Endothelial cell of umbilical vein (primary cell): ENCODE measurements around the gene ASB1. TPM values are rescaled to one million over a fixed set of nuclear protein-coding genes. Genes with fewer than 3 reads are reported as not detected.

Experiments
- BruUV-seq: library from RNA; stranded (reverse); fragments of 400-500 nt; replicated peaks from 2 replicates; lab custom pipeline; 2021; lab: Mats Ljungman, UMichigan
- CTCF ChIA-PET: fragments of 300-600, 350-600 bp; sonication (Branson Sonifier 250); formaldehyde crosslinking; loops from one replicate; lab custom pipeline; 2021; ENCODE audit warnings: antibody characterized with exemption, inconsistent platforms; lab: Charles Lee
- POLR2A ChIA-PET: fragments of 300-600, 350-600 bp; sonication (Branson Sonifier 250); formaldehyde crosslinking; loops from one replicate; lab custom pipeline; 2021; ENCODE audit warnings: antibody characterized with exemption, inconsistent platforms; lab: Charles Lee
- DNase-seq: peaks from one replicate; pipeline ENCODE4 v3.0.0-alpha.2; 2011; ENCODE audit warnings: low read depth, low spot score
- FAIRE-seq: peaks from 2 replicates; lab custom pipeline; 2011; peaks lifted over from hg19 to GRCh38; lab: Jason Lieb, UNC
- H2AFZ ChIP-seq: 2 replicates; pipeline ENCODE4 v1.6.0; 2012; ENCODE audit warnings: low read depth, low read length, control low read depth, inconsistent platforms
- H3K27ac ChIP-seq: 2 replicates; pipeline ENCODE4 v1.5.1; 2011; ENCODE audit warnings: low read depth, mild to moderate bottlenecking, control low read depth, low read length, moderate library complexity; ENCODE audit not compliant: insufficient read depth
- H3K27me3 ChIP-seq, 2 experiments: 2 replicates each; pipeline versions ENCODE4 v1.6.0 to v1.6.1; 2011; ENCODE audit warnings: low read length in 2 of 2, mixed read lengths in 1 of 2; ENCODE audit not compliant: control insufficient read depth in 2 of 2, insufficient read depth in 2 of 2
- H3K36me3 ChIP-seq, 2 experiments: 2 replicates in 1 of 2; 3 replicates in 1 of 2; pipeline ENCODE4 v1.5.1; 2011; ENCODE audit warnings: low read length in 2 of 2, mild to moderate bottlenecking in 1 of 2, moderate library complexity in 1 of 2; ENCODE audit not compliant: control insufficient read depth in 2 of 2, insufficient read depth in 2 of 2; ENCODE audit errors: extremely low read depth in 1 of 2
- H3K4me1 ChIP-seq: 3 replicates; pipeline ENCODE4 v1.5.1; 2011; ENCODE audit warnings: mild to moderate bottlenecking, low read length; ENCODE audit not compliant: control insufficient read depth, insufficient read depth; ENCODE audit errors: extremely low read depth
- H3K4me2 ChIP-seq: 2 replicates; pipeline ENCODE4 v1.6.1; 2011; ENCODE audit warnings: low read length, control low read depth, mixed read lengths; ENCODE audit not compliant: insufficient read depth
- H3K4me3 ChIP-seq, 3 experiments: fragments of 200-600 bp in 1 of 3; sonication (generic), shearing (Covaris generic) in 1 of 3; replicated peaks in 1 of 3; 2 replicates each; pipeline ENCODE4 v1.5.1; 2011 to 2016; ENCODE audit warnings: control low read depth in 3 of 3, low read length in 3 of 3, mild to moderate bottlenecking in 2 of 3, inconsistent platforms in 1 of 3, low read depth in 1 of 3, moderate library complexity in 1 of 3; ENCODE audit not compliant: insufficient read depth in 1 of 3
- H3K79me2 ChIP-seq: 2 replicates; pipeline ENCODE4 v1.6.0; 2012; ENCODE audit warnings: low read length, inconsistent platforms; ENCODE audit not compliant: control insufficient read depth, insufficient read depth
- H3K9ac ChIP-seq: replicated peaks from 2 replicates; pipeline ENCODE3; 2011; ENCODE audit warnings: low read length, control low read depth; ENCODE audit not compliant: insufficient read depth; ENCODE audit errors: extremely low read depth
- H3K9me1 ChIP-seq: replicated peaks from 3 replicates; pipeline ENCODE4 v1.6.0; 2011; ENCODE audit warnings: mild to moderate bottlenecking, low read length; ENCODE audit not compliant: control insufficient read depth, insufficient read depth; ENCODE audit errors: extremely low read depth
- H3K9me3 ChIP-seq: replicated peaks from 2 replicates; pipeline ENCODE4 v1.5.1; 2012; ENCODE audit warnings: low read length, inconsistent platforms; ENCODE audit not compliant: control insufficient read depth, insufficient read depth
- H4K20me1 ChIP-seq: replicated peaks from 2 replicates; pipeline ENCODE3; 2011; ENCODE audit warnings: mild to moderate bottlenecking, low read length; ENCODE audit not compliant: control insufficient read depth, insufficient read depth; ENCODE audit errors: extremely low read depth
- CTCF ChIP-seq, 2 donors: IDR thresholded peaks; 1 replicate in 1 of 2; 2 replicates in 1 of 2; pipeline ENCODE4 v1.5.1; 2011; ENCODE audit warnings: low read length in 2 of 2, mild to moderate bottlenecking in 2 of 2, moderate library complexity in 2 of 2, control low read depth in 1 of 2, inconsistent platforms in 1 of 2, low read depth in 1 of 2; ENCODE audit not compliant: insufficient read depth in 1 of 2; ENCODE audit errors: extremely low read depth in 1 of 2
- EZH2 ChIP-seq: IDR thresholded peaks from 2 replicates; pipeline ENCODE4 v1.6.1; 2012; ENCODE audit warnings: borderline replicate concordance, low read depth, mild to moderate bottlenecking, moderate library complexity, low read length, inconsistent platforms; ENCODE audit not compliant: severe bottlenecking
- FOS ChIP-seq: IDR thresholded peaks from 2 replicates; pipeline ENCODE4 v1.6.1; 2011; ENCODE audit warnings: mild to moderate bottlenecking, low read length, moderate library complexity, borderline replicate concordance; ENCODE audit not compliant: insufficient read depth
- GATA2 ChIP-seq: IDR thresholded peaks from 2 replicates; pipeline ENCODE4 v1.7.0; 2011; ENCODE audit warnings: low read depth, mild to moderate bottlenecking, moderate library complexity, mixed read lengths, low read length; ENCODE audit not compliant: insufficient read length, insufficient read depth
- JUN ChIP-seq: IDR thresholded peaks from 2 replicates; pipeline ENCODE4 v1.6.1; 2011; ENCODE audit warnings: borderline replicate concordance, low read depth; ENCODE audit not compliant: insufficient read length, insufficient read depth
- MYC ChIP-seq: IDR thresholded peaks from one replicate; pipeline ENCODE4 v1.6.1; 2011; ENCODE audit warnings: mild to moderate bottlenecking, low read depth, low read length
- POLR2A ChIP-seq: IDR thresholded peaks from 2 replicates; pipeline ENCODE4 v1.6.1; 2012; ENCODE audit warnings: low read depth, mild to moderate bottlenecking, control low read depth, low read length
- POLR2AphosphoS5 ChIP-seq: IDR thresholded peaks from 2 replicates; pipeline ENCODE4 v1.6.1; 2012; ENCODE audit warnings: low read depth, mild to moderate bottlenecking, control low read depth, low read length, moderate library complexity; ENCODE audit not compliant: insufficient read depth
- dilution Hi-C: fragments of 300-500 bp; cut with MboI; formaldehyde crosslinking; loops from one replicate; pipeline ENCODE4 v1.15.0; 2019; ENCODE audit warnings: low sequenced_read_pairs; ENCODE audit not compliant: extremely low pct_ligation_motif_present
- intact Hi-C: fragments of 100-400 bp; cut with micrococcal nuclease; formaldehyde crosslinking; loops from one replicate; pipeline ENCODE4 v1.10.0; 2022
- polyA plus RNA-seq, 4 experiments: library from polyadenylated mRNA; depleted of rRNA in 3 of 4; stranded (reverse) in 3 of 4; unstranded in 1 of 4; fragments of >200 nt; gene quantifications; 2 replicates each; pipeline versions ENCODE4 v1.2.1 to v1.2.3, GENCODE V29; 2011 to 2012; ENCODE audit warnings: missing spikeins in 1 of 4
- total RNA-seq: library from RNA; stranded (reverse); gene quantifications from 2 replicates; pipeline ENCODE4 v1.2.3, GENCODE V29; 2021
- TF ChIP-seq, protein P1 (sequence below): IDR thresholded peaks from 2 replicates; pipeline ENCODE4 v1.6.1; 2011; ENCODE audit not compliant: insufficient read depth, insufficient read length

The ASB1 gene
- total and polyA plus RNA-seq, 2 donors (not counting 3 experiments of a cell fraction or from before 2014, with no cell fraction given), result 12.3 to 16.2 TPM

DNA sequence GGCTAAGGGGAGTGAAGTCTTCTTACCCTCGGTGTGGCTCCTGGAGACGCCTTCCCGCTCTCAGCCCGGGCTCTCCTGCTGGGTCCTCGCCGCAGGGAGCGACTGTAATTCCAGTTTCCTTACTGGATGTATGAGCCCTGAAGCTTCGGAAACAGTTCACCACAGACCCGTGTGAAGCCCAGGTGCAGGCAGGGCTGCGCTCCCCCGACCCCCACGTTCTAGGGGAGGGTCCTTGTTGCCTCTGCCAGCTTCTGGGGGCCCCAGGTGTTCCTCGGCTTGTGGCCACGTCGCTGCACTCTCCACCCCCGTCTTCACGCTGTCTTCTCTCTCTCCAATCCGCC is 5.1 kb upstream of the ASB1 start:
- no TSS peak for BruUV-seq
- Histone ChIP-seq H3K79me2 (no peaks in the 10 kb centered on the region), H3K4me3 (no peak overlapping the region), H3K4me1 (peaks cover 14% of the 10 kb centered on the region), H4K20me1 (no peaks in the 10 kb centered on the region), H3K9me1 (no peaks in the 10 kb centered on the region), H3K27me3 (no peaks in the 10 kb centered on the region), H3K27ac (no peak overlapping the region), H3K9me3 (no peaks in the 10 kb centered on the region), H2AFZ (no peak overlapping the region), H3K36me3 (no peaks in the 10 kb centered on the region), H3K4me2 (no peak overlapping the region), H3K9ac (no peak overlapping the region)
- FAIRE-seq, result no peak
- dilution Hi-C loops (no loop called here), intact Hi-C loops (loop anchor here (10.0 kb wide), 1 partner anchor 167 kb away; no protein-coding TSS in a partner anchor)
- TF ChIP-seq EZH2 (no peak), POLR2AphosphoS5 (no peak), FOS (no peak), JUN (no peak), POLR2A (no peak), CTCF (IDR thresholded peaks at IDR 0.05; ENCODE audit: extremely low read depth in 1 of 2, insufficient read depth in 1 of 2, low read depth in 1 of 2, low read length in 2 of 2) (no peak), GATA2 (no peak), MYC (no peak)
- TF ChIP-seq, protein P1, sequence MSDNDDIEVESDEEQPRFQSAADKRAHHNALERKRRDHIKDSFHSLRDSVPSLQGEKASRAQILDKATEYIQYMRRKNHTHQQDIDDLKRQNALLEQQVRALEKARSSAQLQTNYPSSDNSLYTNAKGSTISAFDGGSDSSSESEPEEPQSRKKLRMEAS, result no peak
- ChIA-PET CTCF (interaction anchor here (1.9 kb wide), 1 partner anchor 51 kb away, joined by 3 read pairs; no protein-coding TSS in a partner anchor), POLR2A (no interaction called here)
- DNase-seq, result no peak
